Stimulated activated CD8-positive, alpha-beta memory T cell treated with anti-CD3 and anti-CD28 coated beads, Interleukin-15, amount 100 ng/mL, for 4 hours (primary cell): ENCODE data around the gene OR1F1.
"Not testable (repeated sequence)": the region's sequence is repeated elsewhere in the genome, so short reads cannot be mapped to it uniquely, and the experiment has no call there.

ENCODE experiments used
- DNase-seq, 2 donors: peaks; one replicate each; pipeline ENCODE4 v3.0.0-alpha.2; 2020; ENCODE audit warnings: low read depth in 2 of 2

Gene OR1F1

DNA sequence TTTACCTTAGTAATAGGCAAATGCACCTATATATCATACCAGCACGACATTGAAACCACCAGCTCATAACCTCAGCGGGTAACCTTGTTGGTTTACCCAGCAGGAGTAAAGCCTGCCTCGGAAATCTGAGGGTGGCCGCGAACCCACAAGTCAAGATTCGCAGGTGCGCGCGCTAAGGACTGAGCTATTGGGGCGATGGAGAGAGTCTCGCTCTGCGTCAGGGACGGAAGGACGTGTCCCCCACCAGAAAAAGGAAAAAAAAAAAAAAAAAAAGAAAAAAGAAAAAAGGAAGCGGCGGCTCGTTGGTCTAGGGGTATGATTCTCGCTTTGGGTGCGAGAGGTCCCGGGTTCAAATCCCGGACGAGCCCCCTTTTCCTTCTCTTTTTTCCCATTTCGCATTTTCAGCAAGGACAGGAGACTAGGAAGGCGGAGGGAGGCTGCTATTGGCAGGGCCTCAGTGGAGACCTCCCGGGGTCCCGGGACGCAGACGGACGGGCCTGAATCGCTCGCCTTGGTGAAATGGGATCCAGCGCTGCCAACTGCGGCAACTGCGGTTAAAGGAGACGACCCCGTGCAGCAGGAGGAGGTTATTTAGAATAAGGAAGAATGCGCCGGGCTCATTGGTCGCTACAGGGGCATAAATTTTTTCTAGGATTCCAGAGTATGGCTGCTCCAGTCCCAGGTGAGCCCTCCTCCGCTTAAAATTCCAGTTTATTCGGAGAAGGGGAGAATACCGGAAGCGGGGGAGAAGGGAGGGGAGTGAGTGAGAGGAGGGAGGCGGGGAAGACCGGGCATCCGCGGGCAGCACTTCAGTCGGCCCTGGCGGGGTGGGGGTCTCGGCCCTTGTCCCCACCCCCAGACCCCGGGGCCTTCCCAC, at the start of gene OR1F1:
TSS of gene OR1F1 (plus strand) at position 407 of the 877 bp plus-strand sequence.
- DNase-seq = peak in 1 of 2 donors; percentile 43

DNA sequence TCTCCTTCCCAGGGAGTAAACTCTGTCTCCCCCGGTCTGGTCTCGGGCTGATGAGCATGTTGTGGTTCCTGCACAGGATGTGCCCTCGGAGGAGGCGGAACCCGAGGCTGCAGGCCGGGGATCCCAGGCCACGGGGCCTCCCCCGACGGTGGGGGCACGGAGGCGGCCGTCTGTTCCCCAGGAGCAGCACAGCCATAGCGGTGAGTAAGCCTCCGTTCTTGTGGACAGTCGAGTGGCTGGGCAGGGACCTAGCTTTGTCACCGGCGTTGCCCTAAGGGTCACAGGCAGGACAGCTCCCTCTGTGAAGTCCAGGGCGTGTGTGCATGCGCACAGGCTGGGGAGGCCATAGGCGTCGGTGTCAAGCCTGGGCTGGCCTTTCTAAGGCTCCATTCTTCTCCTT, 49.7 kb upstream of the OR1F1 start:
- no peak for DNase-seq

DNA sequence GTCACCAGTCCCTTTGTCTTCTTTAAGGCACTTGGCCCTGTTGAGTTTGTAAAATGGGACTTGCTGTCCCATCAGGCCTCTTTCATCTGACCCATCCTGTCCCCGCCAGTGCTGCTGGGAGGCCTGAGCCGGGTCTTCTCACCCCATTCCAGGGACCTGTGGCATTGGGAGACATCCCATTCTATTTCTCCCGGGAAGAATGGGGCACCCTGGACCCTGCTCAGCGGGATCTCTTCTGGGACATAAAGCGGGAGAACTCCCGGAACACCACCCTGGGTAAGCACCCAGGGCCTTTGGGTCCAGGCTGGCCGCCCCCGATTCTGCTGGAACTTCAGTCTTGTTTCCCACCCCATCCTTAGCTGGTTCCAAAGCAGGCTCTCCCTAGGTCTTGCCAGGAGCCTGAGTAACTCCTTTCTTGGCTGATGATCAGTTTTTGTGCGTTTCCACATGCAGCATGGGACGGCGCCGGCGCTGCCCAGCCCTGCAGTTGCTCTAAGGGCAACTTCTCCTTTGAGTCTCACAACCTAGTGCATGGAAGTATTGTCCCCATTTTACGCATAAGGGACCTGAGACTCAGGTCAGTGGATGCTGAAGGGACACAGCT, 49.1 kb upstream of the OR1F1 start:
- DNase-seq = no peak

DNA sequence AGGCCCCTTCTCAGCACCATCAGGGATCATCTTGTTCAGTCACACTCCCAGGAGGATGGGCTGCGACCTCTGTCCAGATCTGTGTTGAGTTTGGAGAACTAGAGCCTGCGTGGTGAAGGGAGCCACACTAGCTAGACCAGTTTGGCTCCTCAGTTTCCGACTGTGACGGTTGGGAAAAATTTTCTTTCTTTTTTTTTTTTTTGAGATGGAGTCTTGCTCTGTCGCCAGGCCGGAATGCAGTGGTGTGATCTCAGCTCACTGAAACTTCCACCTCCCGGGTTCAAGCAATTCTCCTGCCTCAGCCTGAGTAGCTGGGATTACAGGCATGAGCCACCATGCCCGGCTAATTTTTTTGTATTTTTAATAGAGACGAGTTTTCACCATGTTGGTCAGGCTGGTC, 48.4 kb upstream of the OR1F1 start:
- not testable (repeated sequence) for DNase-seq

DNA sequence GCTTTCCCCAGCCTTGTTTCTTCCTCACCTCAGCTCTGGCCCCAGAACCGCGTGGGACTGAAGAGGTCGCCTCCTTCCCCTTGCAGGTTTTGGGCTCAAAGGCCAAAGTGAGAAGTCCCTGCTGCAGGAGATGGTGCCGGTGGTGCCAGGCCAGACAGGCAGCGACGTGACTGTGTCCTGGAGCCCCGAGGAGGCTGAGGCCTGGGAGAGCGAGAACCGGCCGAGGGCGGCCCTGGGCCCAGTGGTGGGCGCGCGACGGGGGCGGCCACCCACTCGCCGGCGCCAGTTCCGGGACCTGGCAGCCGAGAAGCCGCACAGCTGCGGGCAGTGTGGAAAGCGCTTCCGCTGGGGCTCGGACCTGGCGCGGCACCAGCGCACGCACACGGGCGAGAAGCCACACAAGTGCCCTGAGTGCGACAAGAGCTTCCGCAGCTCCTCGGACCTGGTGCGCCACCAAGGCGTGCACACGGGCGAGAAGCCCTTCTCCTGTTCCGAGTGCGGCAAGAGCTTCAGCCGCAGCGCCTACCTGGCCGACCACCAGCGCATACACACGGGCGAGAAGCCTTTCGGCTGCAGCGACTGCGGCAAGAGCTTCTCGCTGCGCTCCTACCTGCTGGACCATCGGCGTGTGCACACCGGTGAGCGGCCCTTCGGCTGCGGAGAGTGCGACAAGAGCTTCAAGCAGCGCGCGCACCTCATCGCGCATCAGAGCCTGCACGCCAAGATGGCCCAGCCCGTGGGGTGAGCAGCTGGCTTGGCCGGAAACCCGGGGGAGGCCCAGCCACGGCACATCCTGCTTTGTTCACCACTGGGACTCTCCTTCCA, 47.2 kb upstream of the OR1F1 start:
- no peak for DNase-seq

DNA sequence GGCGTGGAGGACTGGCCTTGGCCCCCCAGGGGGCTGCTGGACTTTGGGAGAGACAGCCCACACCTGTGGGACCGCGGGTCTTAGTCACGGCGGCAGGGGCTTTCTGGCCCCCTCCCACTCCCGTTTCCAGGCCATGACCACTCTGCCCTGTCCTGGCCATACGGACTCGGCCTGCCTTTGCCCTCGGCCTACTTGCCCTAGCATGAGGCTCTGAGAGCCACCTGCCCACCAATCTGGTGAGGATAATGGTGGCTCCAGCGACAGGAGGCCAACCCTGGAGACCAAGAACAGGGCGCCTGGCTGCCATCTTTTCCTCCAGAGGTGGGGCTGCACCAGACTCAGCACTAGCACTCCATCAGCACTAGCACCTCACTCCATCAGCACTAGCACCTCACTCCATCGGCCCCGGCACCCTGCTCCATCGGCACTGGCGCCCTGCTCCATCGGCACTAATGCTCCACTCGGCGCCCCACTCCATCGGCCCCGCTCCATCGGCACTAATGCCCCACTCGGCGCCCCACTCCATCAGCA, 46.2 kb upstream of the OR1F1 start:
- no peak for DNase-seq

DNA sequence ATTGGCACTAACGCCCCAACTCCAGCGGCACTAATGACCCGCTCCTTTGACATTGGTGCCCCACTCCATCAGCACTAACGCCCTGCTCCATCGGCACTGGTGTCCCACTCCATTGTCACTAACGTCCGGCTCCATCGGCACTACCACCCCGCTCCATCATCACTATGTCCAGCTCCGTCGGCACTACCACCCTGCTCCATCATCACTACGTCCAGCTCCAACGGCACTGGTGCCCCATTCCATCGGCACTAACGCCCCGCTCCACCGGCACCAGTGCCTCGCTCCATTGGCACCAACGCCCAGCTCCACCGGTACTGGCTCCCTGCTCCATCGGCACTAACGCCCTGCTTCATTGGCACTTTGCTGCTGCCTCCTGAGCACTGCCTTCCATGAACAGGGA, 45.7 kb upstream of the OR1F1 start:
- DNase-seq = no peak

DNA sequence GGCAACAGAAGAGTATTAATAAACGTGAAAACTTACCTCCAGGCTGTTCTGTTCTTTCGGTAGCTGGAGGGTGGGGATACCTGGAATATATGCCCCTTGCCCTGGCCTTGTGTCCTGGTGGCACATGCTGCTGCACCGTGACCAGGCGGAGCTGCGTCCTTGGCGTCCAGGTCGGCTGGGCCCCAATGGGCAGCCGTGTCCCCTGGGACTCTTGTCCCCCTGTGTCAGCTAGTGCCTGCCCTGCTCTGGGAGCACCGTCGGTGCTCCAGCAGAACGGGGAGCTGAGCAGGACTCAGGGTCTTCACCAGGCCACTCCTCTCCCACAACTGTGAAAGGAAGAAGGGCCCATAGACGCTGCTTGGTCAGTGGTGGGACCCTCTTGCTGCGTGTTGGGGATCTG, 45.2 kb upstream of the OR1F1 start:
- DNase-seq = no peak

DNA sequence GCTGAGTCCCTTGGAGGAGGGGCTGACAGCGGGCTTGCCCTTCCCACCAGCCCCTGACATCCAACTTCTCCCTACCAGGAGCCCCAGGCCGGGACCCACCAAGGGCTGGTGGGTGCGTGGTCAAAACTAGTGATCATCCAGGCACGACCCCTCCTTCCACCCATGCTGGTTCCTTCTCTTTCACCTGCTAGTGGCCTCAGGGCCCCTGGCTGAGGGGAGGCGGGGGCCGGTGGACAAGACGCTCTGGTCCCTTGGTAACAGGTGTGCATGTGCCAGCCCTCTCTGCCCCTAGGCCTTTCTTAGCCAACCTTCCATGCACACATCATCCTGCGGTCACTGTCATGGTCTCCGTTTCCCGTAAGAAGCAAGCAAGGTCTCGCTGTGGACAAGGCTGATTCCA, 44.8 kb upstream of the OR1F1 start:
- DNase-seq = no peak

DNA sequence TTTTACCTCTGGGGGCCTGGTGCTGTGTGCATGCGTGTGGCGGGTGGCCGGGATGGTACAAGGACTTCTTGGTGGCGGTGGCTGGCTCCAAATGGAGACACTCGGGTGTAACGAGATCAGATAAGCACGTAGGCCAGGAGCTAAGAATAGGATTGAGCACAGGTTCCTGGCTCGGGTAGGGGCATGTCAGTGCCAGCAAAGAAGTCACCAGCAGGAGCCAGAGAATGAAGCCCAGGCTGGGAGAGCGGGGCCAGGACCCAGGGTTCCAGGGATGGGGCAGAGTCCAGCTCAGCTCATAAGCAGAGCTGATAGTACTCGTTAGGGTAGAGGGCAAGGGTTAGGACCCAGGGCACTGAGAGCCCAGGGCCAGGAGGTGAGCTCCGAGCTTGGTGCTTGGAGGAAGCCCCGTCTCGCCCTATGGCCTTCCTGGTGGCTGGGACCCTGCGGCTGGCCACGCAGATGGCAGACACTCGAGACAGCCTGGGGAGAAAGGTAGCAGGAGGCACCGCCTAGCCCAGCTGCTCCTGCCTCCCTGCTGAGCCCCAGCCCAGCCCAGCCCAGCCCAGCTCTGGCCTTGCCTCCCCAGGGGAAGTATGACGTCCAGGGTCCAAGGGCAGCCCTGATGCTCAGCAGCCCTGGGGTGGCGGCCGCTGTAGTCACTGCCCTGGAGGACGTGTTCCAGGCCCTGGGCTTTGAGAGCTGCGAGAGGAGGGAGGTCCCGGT, 44.2 kb upstream of the OR1F1 start:
- no peak for DNase-seq

DNA sequence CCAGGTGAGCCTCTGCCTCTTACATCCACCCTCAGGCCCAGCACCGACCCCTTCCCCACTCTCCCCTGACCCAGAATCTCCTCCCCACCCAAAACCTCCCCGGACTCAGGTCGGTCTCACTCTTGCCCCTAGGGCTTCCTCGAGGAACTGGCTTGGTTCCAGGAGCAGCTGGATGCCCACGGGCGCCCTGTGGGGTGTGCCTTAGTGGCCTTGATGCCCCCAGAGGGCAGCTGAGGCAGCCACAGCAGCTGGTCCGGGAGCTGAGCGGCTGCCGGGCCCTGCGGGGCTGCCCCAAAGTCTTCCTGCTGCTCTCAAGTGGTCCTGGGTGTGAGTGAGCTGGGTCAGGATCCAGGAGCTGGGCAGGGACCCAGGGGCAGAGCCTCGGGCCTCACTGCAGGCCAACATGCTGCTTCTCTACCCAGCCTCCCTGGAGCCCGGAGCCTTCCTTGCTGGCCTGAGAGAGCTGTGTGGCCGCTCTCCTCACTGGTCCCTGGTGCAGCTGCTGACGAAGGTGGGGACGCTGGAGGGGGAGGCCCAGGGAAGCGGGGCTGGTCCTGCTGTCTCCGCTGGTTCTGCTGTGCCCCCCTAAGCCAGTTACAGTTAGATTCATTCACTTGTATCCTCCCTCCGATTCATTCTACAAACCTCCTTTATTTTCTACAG, 43.6 kb upstream of the OR1F1 start:
- DNase-seq = no peak

DNA sequence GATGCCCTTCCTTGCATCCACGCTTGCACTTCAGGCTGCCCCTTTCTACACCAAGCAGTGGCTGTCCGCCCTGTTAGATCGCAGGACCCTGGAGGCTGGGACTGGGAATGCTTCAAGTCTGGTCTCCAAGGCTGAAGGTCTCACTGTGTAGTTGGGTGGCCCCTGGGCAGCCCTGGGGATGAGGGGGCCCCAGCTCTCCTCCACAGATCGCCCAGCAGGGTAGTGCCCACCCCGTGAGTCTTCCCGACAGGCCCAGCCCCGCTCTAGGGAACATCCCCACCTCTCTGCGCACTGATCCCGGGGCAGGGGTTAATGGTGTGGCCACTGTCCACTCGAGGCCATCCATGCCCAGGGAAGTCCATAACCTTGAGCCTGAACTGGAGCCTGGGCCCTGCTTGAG, 42.9 kb upstream of the OR1F1 start:
- no peak for DNase-seq

DNA sequence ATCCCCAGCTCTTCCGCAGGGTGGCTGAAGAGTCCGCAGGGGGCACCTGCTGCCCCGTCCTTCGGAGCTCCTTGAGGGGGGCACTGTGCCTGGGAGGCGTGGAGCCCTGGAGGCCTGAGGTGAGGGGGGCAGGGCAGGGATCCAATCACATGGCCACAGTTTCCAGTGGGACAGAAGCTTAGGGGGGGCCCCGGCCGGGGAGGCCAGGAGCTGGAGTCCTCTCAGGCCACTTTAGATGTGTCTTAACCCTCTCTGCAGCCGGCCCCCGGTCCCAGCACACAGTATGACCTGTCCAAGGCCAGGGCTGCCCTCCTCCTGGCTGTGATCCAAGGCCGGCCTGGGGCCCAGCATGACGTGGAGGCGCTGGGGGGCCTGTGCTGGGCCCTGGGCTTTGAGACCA, 42.3 kb upstream of the OR1F1 start:
- no peak for DNase-seq

DNA sequence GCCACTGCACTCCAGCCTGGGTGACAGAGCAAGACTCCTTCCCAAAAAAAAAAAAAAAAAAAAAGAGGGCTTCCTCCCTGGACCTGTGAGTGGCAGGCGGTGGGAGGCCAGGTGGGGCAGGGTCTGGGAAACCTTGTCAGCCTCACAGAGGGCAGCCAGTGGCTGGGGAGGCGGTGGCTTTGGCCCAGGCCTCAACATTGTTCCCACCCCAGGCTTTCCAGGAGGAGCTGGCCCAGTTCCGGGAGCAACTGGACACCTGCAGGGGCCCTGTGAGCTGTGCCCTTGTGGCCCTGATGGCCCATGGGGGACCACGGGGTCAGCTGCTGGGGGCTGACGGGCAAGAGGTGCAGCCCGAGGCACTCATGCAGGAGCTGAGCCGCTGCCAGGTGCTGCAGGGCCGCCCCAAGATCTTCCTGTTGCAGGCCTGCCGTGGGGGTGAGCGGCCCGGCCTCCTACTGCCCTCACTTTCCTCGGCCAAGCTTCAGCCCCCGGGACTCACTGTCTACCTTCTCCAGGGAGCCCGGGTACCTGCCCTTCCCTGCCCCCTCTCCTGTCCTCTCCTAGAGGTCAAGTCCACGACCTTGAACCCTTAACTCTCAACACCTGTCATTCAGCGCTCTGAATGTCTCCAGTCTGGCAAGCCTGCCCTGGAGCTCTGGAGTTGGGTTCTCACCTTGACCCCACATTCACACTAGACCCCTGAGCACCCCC, 40.8 kb upstream of the OR1F1 start:
- no peak for DNase-seq

DNA sequence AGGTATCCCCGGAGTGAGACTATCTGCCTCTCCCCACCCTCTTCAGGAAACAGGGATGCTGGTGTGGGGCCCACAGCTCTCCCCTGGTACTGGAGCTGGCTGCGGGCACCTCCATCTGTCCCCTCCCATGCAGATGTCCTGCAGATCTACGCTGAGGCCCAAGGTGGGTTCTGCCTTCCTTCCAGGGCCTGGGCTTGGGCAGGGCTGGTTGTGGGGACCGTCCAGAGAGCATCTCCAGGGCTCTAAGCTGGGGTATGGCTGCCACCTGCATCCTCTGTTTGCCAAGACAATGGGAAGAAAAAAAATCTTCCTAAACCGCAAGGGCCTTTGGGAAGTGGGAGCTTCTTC, 40.3 kb upstream of the OR1F1 start:
- DNase-seq = no peak

DNA sequence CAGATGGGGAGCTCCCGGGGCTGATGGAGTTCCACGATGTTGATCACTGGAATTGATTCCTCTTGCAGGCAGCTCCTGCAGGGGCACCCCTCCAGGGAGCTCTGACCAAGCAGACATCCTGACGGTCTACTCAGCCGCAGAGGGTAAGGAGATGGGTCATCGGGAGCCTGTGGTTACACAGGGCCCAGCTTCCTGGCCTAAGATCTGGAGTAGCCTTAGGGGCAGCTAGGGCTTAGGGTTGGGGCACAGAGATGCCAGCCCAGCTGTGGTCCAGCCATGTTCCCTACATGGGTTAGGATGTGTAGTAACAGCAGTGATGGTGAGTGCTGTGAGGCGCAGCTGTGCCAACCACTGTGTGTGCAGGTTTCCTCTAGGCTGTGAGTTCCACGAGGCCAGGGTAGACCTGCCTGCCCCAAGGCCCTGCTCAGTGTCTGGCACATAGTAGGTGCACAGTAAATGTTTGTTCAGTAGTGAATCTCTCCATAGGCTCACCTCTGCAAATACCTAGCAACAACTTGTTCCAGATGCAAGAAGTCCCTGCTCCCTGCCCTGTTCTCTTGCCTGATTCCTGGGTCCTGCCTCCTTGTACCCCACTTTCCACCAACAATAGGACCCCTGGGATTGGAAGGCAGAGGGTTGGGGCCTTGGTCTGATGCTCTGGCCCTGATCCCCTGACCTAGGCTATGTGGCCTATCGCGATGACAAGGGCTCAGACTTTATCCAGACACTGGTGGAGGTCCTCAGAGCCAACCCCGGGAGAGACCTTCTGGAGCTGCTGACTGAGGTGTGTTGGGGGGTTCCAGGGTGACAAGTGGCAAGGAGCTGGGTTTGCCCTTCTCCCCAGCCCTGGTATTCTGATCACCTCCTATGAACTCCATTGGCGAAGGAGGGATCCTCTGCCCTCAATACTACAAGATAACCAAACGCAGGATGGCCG, 39.5 kb upstream of the OR1F1 start:
- DNase-seq = no peak

DNA sequence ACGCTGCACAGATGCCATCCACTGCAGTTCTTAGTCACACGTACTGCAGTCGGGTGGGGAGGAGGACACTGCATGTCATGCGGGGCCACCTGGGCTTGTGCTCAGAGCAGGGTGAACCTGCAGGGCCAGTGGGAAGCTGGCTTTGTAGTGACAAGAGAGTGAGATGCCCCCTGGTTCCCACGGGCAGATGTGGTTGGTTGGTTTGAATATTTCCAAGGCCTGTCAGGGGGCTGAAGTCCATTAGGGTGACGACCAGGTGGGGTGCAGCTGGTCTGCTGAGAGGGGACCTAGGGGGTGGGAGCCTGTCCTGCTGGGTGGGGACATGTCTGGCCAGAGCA, 38.8 kb upstream of the OR1F1 start:
- DNase-seq = no peak

DNA sequence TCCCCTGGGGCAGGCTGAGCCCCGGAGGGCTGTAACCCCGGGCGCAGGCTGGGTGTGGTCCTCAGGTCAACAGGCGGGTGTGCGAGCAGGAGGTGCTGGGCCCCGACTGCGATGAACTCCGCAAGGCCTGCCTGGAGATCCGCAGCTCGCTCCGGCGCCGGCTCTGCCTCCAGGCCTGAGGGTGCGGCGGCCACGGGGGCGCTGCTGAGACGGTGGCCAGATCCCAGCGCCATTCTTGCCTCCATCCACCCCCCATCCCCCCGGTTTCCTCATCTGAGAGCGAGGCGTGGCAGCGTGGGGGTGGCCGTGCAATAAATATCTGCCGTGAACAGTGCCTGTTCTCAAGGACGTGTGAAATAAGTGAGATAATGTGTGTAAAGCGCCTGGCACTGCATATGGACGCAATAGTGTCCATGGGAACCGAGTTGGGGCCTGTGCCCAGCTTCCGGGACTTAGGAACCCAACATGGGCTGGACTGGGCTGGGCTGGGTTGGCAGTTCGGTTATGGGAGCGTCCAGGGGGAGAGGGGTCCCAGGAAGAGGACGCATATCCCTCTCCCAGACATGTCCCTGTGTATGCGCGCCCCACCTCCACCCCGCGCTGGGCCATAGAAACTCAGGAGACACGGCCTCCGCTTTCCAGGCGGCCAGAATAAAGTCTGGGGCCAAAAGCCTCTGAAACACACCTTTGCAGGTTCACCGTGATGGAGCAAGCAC, 38.2 kb upstream of the OR1F1 start:
- no peak for DNase-seq
